Neural progenitor cell (in vitro differentiated cells): ENCODE data around the gene IL36RN. TPM values are rescaled to one million over a fixed set of nuclear protein-coding genes. Genes with fewer than 3 reads are reported as not detected.

Source experiments
- DNase-seq: peaks from one replicate; pipeline ENCODE4 v3.0.0-alpha.2; 2016; ENCODE audit warnings: low spot score
- H2AFZ ChIP-seq: fragments of 200-600 bp; sonication (generic); replicated peaks from 2 replicates; pipeline ENCODE4 v1.6.1; 2016; ENCODE audit warnings: antibody characterized with exemption
- H3F3A ChIP-seq: fragments of 200-600 bp; sonication (generic); 2 replicates; pipeline ENCODE4 v1.6.1; 2016; ENCODE audit warnings: antibody characterized with exemption, low read depth
- H3K27ac ChIP-seq: fragments of 200-600 bp; sonication (generic); 2 replicates; pipeline ENCODE4 v1.5.1; 2016; ENCODE audit warnings: mild to moderate bottlenecking
- H3K27me3 ChIP-seq: fragments of 200-600 bp; sonication (generic); 2 replicates; pipeline ENCODE4 v1.6.1; 2016; ENCODE audit warnings: mild to moderate bottlenecking, moderate library complexity
- H3K36me3 ChIP-seq: fragments of 200-600 bp; sonication (generic); 2 replicates; pipeline ENCODE4 v1.5.1; 2016
- H3K4me1 ChIP-seq: fragments of 200-600 bp; sonication (generic); 2 replicates; pipeline ENCODE4 v1.6.1; 2016; ENCODE audit warnings: mixed run types
- H3K4me2 ChIP-seq: fragments of 200-600 bp; sonication (generic); 2 replicates; pipeline ENCODE4 v1.6.1; 2016
- H3K4me3 ChIP-seq: fragments of 200-600 bp; sonication (generic); 2 replicates; pipeline ENCODE4 v1.5.1; 2016
- H3K79me2 ChIP-seq: fragments of 200-600 bp; sonication (generic); 2 replicates; pipeline ENCODE4 v1.6.1; 2016; ENCODE audit warnings: low read depth
- H3K9ac ChIP-seq: fragments of 200-600 bp; sonication (generic); 2 replicates; pipeline ENCODE4 v1.6.1; 2016
- H3K9me3 ChIP-seq: fragments of 200-600 bp; sonication (generic); 2 replicates; pipeline ENCODE4 v1.5.1; 2016; ENCODE audit warnings: low read depth
- H4K20me1 ChIP-seq: fragments of 200-600 bp; sonication (generic); 2 replicates; pipeline ENCODE4 v1.6.1; 2016; ENCODE audit warnings: low read depth
- H3K27ac Mint-ChIP-seq: 3 replicates; pipeline ENCODE4 v1.8.0; 2021; ENCODE audit warnings: mixed read lengths
- H3K27me3 Mint-ChIP-seq: 2 replicates; pipeline ENCODE4 v1.8.0; 2022; ENCODE audit warnings: low read depth, mild to moderate bottlenecking, inconsistent platforms, moderate library complexity, mixed read lengths; ENCODE audit not compliant: insufficient read depth
- H3K36me3 Mint-ChIP-seq: 3 replicates; pipeline ENCODE4 v1.8.0; 2021; ENCODE audit warnings: mixed read lengths
- H3K4me1 Mint-ChIP-seq: 3 replicates; pipeline ENCODE4 v1.8.0; 2021; ENCODE audit warnings: mixed read lengths
- H3K4me3 Mint-ChIP-seq: 3 replicates; pipeline ENCODE4 v1.8.0; 2021; ENCODE audit warnings: mild to moderate bottlenecking, moderate library complexity, mixed read lengths
- H3K9me3 Mint-ChIP-seq: 3 replicates; pipeline ENCODE4 v1.8.0; 2020; ENCODE audit warnings: mixed read lengths
- CTCF ChIP-seq: fragments of 200-600 bp; sonication (generic); IDR thresholded peaks from 2 replicates; pipeline ENCODE4 v1.5.1; 2017; ENCODE audit warnings: antibody characterized with exemption, mild to moderate bottlenecking
- EZH2 ChIP-seq: fragments of 200-600 bp; sonication (generic); IDR thresholded peaks from 2 replicates; pipeline ENCODE4 v1.6.1; 2017; ENCODE audit warnings: antibody characterized with exemption, mild to moderate bottlenecking, moderate library complexity
- EZH2phosphoT487 ChIP-seq: fragments of 200-600 bp; sonication (generic); IDR thresholded peaks from 2 replicates; pipeline ENCODE4 v1.6.1; 2017; ENCODE audit warnings: antibody characterized with exemption
- total RNA-seq: library from RNA; depleted of rRNA; stranded (reverse); fragments of >200 nt; gene quantifications from 2 replicates; pipeline ENCODE4 v1.2.3, GENCODE V29; 2015; ENCODE audit warnings: low replicate concordance

Gene IL36RN
- total RNA-seq, 1 donor from 2014 or later: not detected

DNA sequence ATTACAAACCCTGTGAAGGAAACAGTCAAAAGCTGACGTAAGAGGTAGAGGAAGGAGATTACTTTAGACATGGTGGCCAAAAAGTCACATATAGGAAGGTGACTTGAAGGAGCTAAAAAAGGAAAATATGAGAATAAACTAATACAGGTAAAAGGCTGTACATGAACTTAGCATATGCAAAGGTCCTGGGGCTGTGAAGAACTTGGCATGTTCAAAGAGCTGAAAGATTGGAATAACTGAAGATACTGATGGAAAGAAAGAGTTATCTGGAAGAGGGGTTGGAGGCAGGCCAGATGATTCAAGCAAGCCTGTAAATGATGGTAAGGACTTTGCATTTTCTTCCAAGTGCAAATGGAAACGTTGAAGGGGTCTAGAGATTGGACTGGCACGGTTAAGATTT is 40.5 kb upstream of the IL36RN start:
- no peaks in the 10 kb centered on the region for H3K36me3 ChIP-seq
- H3K9me3 ChIP-seq: no peaks in the 10 kb centered on the region
- peaks cover 4% of the 10 kb centered on the region for H3K9me3 Mint-ChIP-seq
- TF ChIP-seq EZH2phosphoT487 (no peak), EZH2 (no peak), CTCF (no peak)
- H3K9ac ChIP-seq: no peak overlapping the region
- H3K36me3 Mint-ChIP-seq: no peaks in the 10 kb centered on the region
- H4K20me1 ChIP-seq: no peaks in the 10 kb centered on the region
- H3K4me3 Mint-ChIP-seq: no peak overlapping the region
- no peak overlapping the region for H3K27ac Mint-ChIP-seq
- H3K4me3 ChIP-seq: no peak overlapping the region
- H3K4me1 Mint-ChIP-seq: no peaks in the 10 kb centered on the region
- H3K4me2 ChIP-seq: no peak overlapping the region
- H3F3A ChIP-seq: no peaks in the 10 kb centered on the region
- peaks cover 29% of the 10 kb centered on the region for H3K27me3 ChIP-seq
- H3K27ac ChIP-seq: no peak overlapping the region
- H3K79me2 ChIP-seq: no peaks in the 10 kb centered on the region
- no peak for DNase-seq
- H3K4me1 ChIP-seq: no peaks in the 10 kb centered on the region
- no peak overlapping the region for H2AFZ ChIP-seq
- H3K27me3 Mint-ChIP-seq: peaks cover 2% of the 10 kb centered on the region

- Histone ChIP-seq H3K79me2 (no peaks in the 10 kb centered on the region), H3K4me3 (no peak overlapping the region), H3K4me2 (no peak overlapping the region), H3K36me3 (no peaks in the 10 kb centered on the region), H3K4me1 (no peaks in the 10 kb centered on the region), H3K9me3 (no peaks in the 10 kb centered on the region), H3K27ac (no peak overlapping the region), H3F3A (no peaks in the 10 kb centered on the region), H3K9ac (no peak overlapping the region), H3K27me3 (peaks cover 46% of the 10 kb centered on the region), H4K20me1 (no peaks in the 10 kb centered on the region), H2AFZ (no peak overlapping the region)
- TF ChIP-seq CTCF: no peak
- TF ChIP-seq EZH2phosphoT487: no peak
- no peak for TF ChIP-seq EZH2
- Mint-ChIP-seq H3K27me3 (peaks cover 5% of the 10 kb centered on the region), H3K4me3 (no peak overlapping the region), H3K27ac (no peak overlapping the region), H3K4me1 (no peaks in the 10 kb centered on the region), H3K9me3 (peaks cover 4% of the 10 kb centered on the region), H3K36me3 (no peaks in the 10 kb centered on the region)
- DNase-seq: no peak
Observed at GRCh38 chr2:113021312-113021711, 37.7 kb upstream of the IL36RN start.

- no peak overlapping the region for H3K4me3 Mint-ChIP-seq
- H3K27ac Mint-ChIP-seq: no peak overlapping the region
- Histone ChIP-seq H3K4me3 (no peak overlapping the region), H4K20me1 (no peaks in the 10 kb centered on the region), H3K79me2 (no peaks in the 10 kb centered on the region), H2AFZ (no peak overlapping the region), H3K4me1 (no peaks in the 10 kb centered on the region), H3F3A (no peaks in the 10 kb centered on the region), H3K27me3 (peaks cover 54% of the 10 kb centered on the region), H3K4me2 (no peak overlapping the region), H3K9ac (no peak overlapping the region), H3K36me3 (no peaks in the 10 kb centered on the region), H3K27ac (no peak overlapping the region), H3K9me3 (no peaks in the 10 kb centered on the region)
- no peaks in the 10 kb centered on the region for H3K9me3 Mint-ChIP-seq
- DNase-seq: no peak
- H3K36me3 Mint-ChIP-seq: no peaks in the 10 kb centered on the region
- no peak for TF ChIP-seq CTCF
- no peak for TF ChIP-seq EZH2
- no peak for TF ChIP-seq EZH2phosphoT487
- H3K4me1 Mint-ChIP-seq: no peaks in the 10 kb centered on the region
- H3K27me3 Mint-ChIP-seq: peaks cover 5% of the 10 kb centered on the region
Observed at GRCh38 chr2:113024764-113025163, 34.2 kb upstream of the IL36RN start.

GRCh38 chr2:113025737-113026136 is 33.3 kb upstream of the IL36RN start:
- Histone ChIP-seq H3K4me1 (no peaks in the 10 kb centered on the region), H3K9ac (no peak overlapping the region), H3K4me2 (no peak overlapping the region), H4K20me1 (no peaks in the 10 kb centered on the region), H3K36me3 (no peaks in the 10 kb centered on the region), H3K79me2 (no peaks in the 10 kb centered on the region), H3K4me3 (no peak overlapping the region), H3K27ac (no peak overlapping the region), H3K27me3 (peaks cover 54% of the 10 kb centered on the region), H3K9me3 (no peaks in the 10 kb centered on the region), H3F3A (no peaks in the 10 kb centered on the region), H2AFZ (no peak overlapping the region)
- no peaks in the 10 kb centered on the region for H3K4me1 Mint-ChIP-seq
- no peaks in the 10 kb centered on the region for H3K9me3 Mint-ChIP-seq
- H3K36me3 Mint-ChIP-seq: no peaks in the 10 kb centered on the region
- peaks cover 6% of the 10 kb centered on the region for H3K27me3 Mint-ChIP-seq
- H3K4me3 Mint-ChIP-seq: no peak overlapping the region
- no peak overlapping the region for H3K27ac Mint-ChIP-seq
- no peak for DNase-seq
- TF ChIP-seq EZH2 (no peak), CTCF (no peak), EZH2phosphoT487 (no peak)
